Uterus (tissue), 2 donors: Measurements from ENCODE around the gene GPATCH8.

Experiments
- CTCF ChIP-seq, 4 experiments: fragments of 200-600 bp in 2 of 4; fragments of 450-650 bp in 2 of 4; sonication (generic) in 2 of 4; IDR thresholded peaks; one replicate each; pipeline ENCODE4 v1.5.1; 2016 to 2019; ENCODE audit warnings: antibody characterized with exemption in 4 of 4, mild to moderate bottlenecking in 2 of 4, moderate library complexity in 1 of 4
- POLR2A ChIP-seq, 2 donors: fragments of 450-650 bp; IDR thresholded peaks; one replicate each; pipeline ENCODE4 v1.6.1; 2016; ENCODE audit warnings: antibody characterized with exemption in 2 of 2, mild to moderate bottlenecking in 1 of 2, moderate library complexity in 1 of 2

GRCh38 chr17:44492706-44493272, 10.4 kb downstream of the GPATCH8 start:
- TF ChIP-seq POLR2A (IDR thresholded peaks at IDR 0.05), result no peak
- TF ChIP-seq CTCF (IDR thresholded peaks at IDR 0.05), result no peak
